ENCODE measurements around the gene RUNX2. TPM values are rescaled to one million over a fixed set of nuclear protein-coding genes. Genes with fewer than 3 reads are reported as not detected.

The RUNX2 gene
- total and polyA plus RNA-seq, 10 of the 15 experiments (the other 5 are each of a cell fraction or from before 2014, with no cell fraction given): 0.01 to 0.77 (median 0.15) TPM; not detected in 3

- no peak for TF ChIP-seq ATF7 (IDR thresholded peaks at IDR 0.05; ENCODE audit: low read depth)
- no peak for TF ChIP-seq BCLAF1 (IDR thresholded peaks at IDR 0.05)
- TF ChIP-seq HSF1 (IDR thresholded peaks at IDR 0.05; ENCODE audit: low read depth, low read length): no peak
- no peak for TF ChIP-seq RFX5 (IDR thresholded peaks at IDR 0.05; ENCODE audit: low read depth, low read length)
- TF ChIP-seq RCOR1 (conservative IDR thresholded peaks at IDR 0.05; ENCODE audit: low read depth, low read length): no peak
- no peak for TF ChIP-seq NRF1 (conservative IDR thresholded peaks at IDR 0.05; ENCODE audit: low read depth, low read length)
- no peak for TF ChIP-seq ZNF687 (IDR thresholded peaks at IDR 0.05)
- no peak for TF ChIP-seq EP300 (IDR thresholded peaks at IDR 0.05; ENCODE audit: borderline replicate concordance in 1 of 2, control insufficient read depth in 1 of 2, low read depth in 2 of 2, low read length in 2 of 2)
Measured at GRCh38 chr6:45415788-45416518, 87.8 kb downstream of the RUNX2 start (continued).
